K562 (cell line): ENCODE results near the gene CD82. TPM values are rescaled to one million over a fixed set of nuclear protein-coding genes. Genes with fewer than 3 reads are reported as not detected.

ENCODE experiments used
- ATAC-seq: fragments of 200-7000 bp; cut with Tn5 transposase; 3 replicates; pipeline ENCODE4 v1.9.1; 2020; ENCODE audit warnings: moderate library complexity
- BruUV-seq: library from RNA; stranded (reverse); fragments of 400-500 nt; replicated peaks from 2 replicates; lab custom pipeline; 2021; lab: Mats Ljungman, UMichigan
- CTCF ChIA-PET: fragments of 300-600 bp; formaldehyde crosslinking; extraction: SDS; loops from one replicate; lab custom pipeline; 2021; ENCODE audit warnings: low intra/inter-chr PET ratio; lab: Yijun Ruan, JAX
- POLR2A ChIA-PET: fragments of 300-600, 350-650 bp; sonication (Branson Sonifier 250); formaldehyde crosslinking; extraction: SDS; loops from one replicate; lab custom pipeline; 2021; ENCODE audit warnings: antibody characterized with exemption, inconsistent platforms; lab: Yijun Ruan, JAX
- DNase-seq, 4 experiments: peaks; one replicate each; pipeline versions ENCODE4 v3.0.0 to v3.0.0-alpha.2; 2011 to 2018; ENCODE audit warnings: low spot score in 3 of 4, mixed read lengths in 3 of 4; ENCODE audit errors: extremely low read depth in 1 of 4
- FAIRE-seq: peaks from 2 replicates; lab custom pipeline; 2011; peaks lifted over from hg19 to GRCh38; lab: Jason Lieb, UNC
- H2AFZ ChIP-seq: 2 replicates; pipeline ENCODE4 v1.6.0; 2011; ENCODE audit warnings: low read depth, low read length, control low read depth, inconsistent platforms
- H3K27ac ChIP-seq: fragments of 200-600 bp; 3 replicates; pipeline ENCODE4 v1.8.0; 2011; ENCODE audit warnings: low read depth, mild to moderate bottlenecking, control low read depth, inconsistent platforms, low read length, moderate library complexity, mixed read lengths; ENCODE audit errors: extremely low read depth
- H3K27me3 ChIP-seq, 2 experiments: fragments of 300-600 bp in 1 of 2; 2 replicates in 1 of 2; 3 replicates in 1 of 2; pipeline versions ENCODE4 v1.6.0 to v1.8.0; 2011; ENCODE audit warnings: inconsistent platforms in 2 of 2, low read length in 2 of 2, mild to moderate bottlenecking in 1 of 2, mixed read lengths in 1 of 2, moderate library complexity in 1 of 2; ENCODE audit not compliant: control insufficient read depth in 2 of 2, insufficient read depth in 2 of 2
- H3K36me3 ChIP-seq: fragments of 300-600 bp; 3 replicates; pipeline ENCODE4 v1.8.0; 2011; ENCODE audit warnings: mild to moderate bottlenecking, low read length, inconsistent platforms; ENCODE audit not compliant: control insufficient read depth, insufficient read depth
- H3K4me1 ChIP-seq, 2 experiments: fragments of 200-600 bp in 1 of 2; replicated peaks in 1 of 2; 2 replicates in 1 of 2; 3 replicates in 1 of 2; pipeline versions ENCODE4 v1.5.1 to v1.8.0; 2011; ENCODE audit warnings: inconsistent platforms in 2 of 2, low read length in 2 of 2, mild to moderate bottlenecking in 1 of 2, mixed read lengths in 1 of 2, moderate library complexity in 1 of 2; ENCODE audit not compliant: control insufficient read depth in 2 of 2, insufficient read depth in 2 of 2
- H3K4me2 ChIP-seq: 2 replicates; pipeline ENCODE4 v1.6.1; 2011; ENCODE audit warnings: low read length, control low read depth, inconsistent platforms, mixed read lengths; ENCODE audit not compliant: insufficient read depth
- H3K4me3 ChIP-seq: fragments of 200-600 bp; sonication (generic), shearing (Covaris generic); 2 replicates; pipeline ENCODE4 v1.5.1; 2016; ENCODE audit warnings: control low read depth, inconsistent platforms
- H3K79me2 ChIP-seq: fragments of 200-600 bp; 3 replicates; pipeline ENCODE4 v1.8.0; 2011; ENCODE audit warnings: low read length, inconsistent platforms; ENCODE audit not compliant: control insufficient read depth, insufficient read depth
- H3K9ac ChIP-seq, 2 experiments: 2 replicates each; pipeline versions ENCODE4 v1.6.0 to v1.6.1; 2011; ENCODE audit warnings: low read depth in 2 of 2, low read length in 2 of 2, control low read depth in 1 of 2, inconsistent platforms in 1 of 2, mild to moderate bottlenecking in 1 of 2, mixed read lengths in 1 of 2; ENCODE audit not compliant: insufficient read depth in 1 of 2
- H3K9me1 ChIP-seq: one replicate; pipeline ENCODE4 v1.6.0; 2011; ENCODE audit warnings: inconsistent platforms, mild to moderate bottlenecking, low read length, moderate library complexity; ENCODE audit not compliant: control insufficient read depth, insufficient read depth
- H3K9me3 ChIP-seq: replicated peaks from 2 replicates; pipeline ENCODE4 v1.5.1; 2011; ENCODE audit warnings: low read depth, low read length, inconsistent platforms; ENCODE audit not compliant: control insufficient read depth, insufficient read depth
- H4K20me1 ChIP-seq: replicated peaks from 2 replicates; pipeline ENCODE4 v1.6.1; 2011; ENCODE audit warnings: low read length, inconsistent platforms, mixed read lengths; ENCODE audit not compliant: control insufficient read depth, insufficient read depth
- CCNT2 ChIP-seq: IDR thresholded peaks from 2 replicates; pipeline ENCODE4 v1.6.1; 2011; ENCODE audit warnings: borderline replicate concordance, low read depth, mild to moderate bottlenecking, moderate library complexity, mixed read lengths, low read length; ENCODE audit not compliant: insufficient read length; ENCODE audit errors: extremely low read depth
- DPF2 ChIP-seq: fragments of 450-650 bp; IDR thresholded peaks from 2 replicates; pipeline ENCODE4 v1.6.1; 2016
- IRF2 ChIP-seq: sonication (generic); formaldehyde crosslinking; IDR thresholded peaks from 2 replicates; pipeline ENCODE4 v1.8.1; 2022; ENCODE audit warnings: mild to moderate bottlenecking, missing genetic modification reagents
- NR2C2 ChIP-seq, 2 experiments: fragments of 200-800 bp in 1 of 2; sonication (Bioruptor generic) in 1 of 2; sonication (generic) in 1 of 2; formaldehyde crosslinking in 1 of 2; IDR thresholded peaks; 2 replicates each; pipeline versions ENCODE4 v1.6.1 to v1.8.0; 2016 to 2022; ENCODE audit warnings: mild to moderate bottlenecking in 1 of 2, missing compliant biosample characterization in 1 of 2, missing genetic modification characterization in 1 of 2, missing genetic modification reagents in 1 of 2
- POU5F1 ChIP-seq: fragments of 150-350 bp; IDR thresholded peaks from 2 replicates; pipeline ENCODE4 v1.6.1; 2014; ENCODE audit warnings: borderline replicate concordance, low read length, low read depth, mild to moderate bottlenecking; ENCODE audit not compliant: partially characterized antibody
- WGBS: fragments of 100-300 bp; shearing (Covaris generic); methylation state at CpG from one replicate; pipeline ENCODE4 v1.1.6; 2016; ENCODE audit warnings: low coverage, mixed read lengths; ENCODE audit not compliant: insufficient coverage; ENCODE audit errors: missing lambda C conversion rate; 5-methylcytosine and 5-hydroxymethylcytosine counted together
- in situ Hi-C: fragments of 300-500 bp; cut with MboI; formaldehyde crosslinking; loops from 4 replicates; pipeline ENCODE4 v1.15.0; 2018; ENCODE audit warnings: inconsistent platforms, mixed read lengths
- intact Hi-C: fragments of 100-400 bp; cut with micrococcal nuclease; formaldehyde crosslinking; loops from 2 replicates; pipeline ENCODE4 v1.14.2; 2022
- polyA plus RNA-seq, 8 experiments: library from polyadenylated mRNA; depleted of rRNA in 4 of 8; stranded (reverse) in 5 of 8; unstranded in 3 of 8; fragments of >200 nt; fragmentation: Nextera tagmentation in 2 of 8; fragmentation: Illumina TruSeq in 1 of 8; extraction: Ambion mirVana in 2 of 8; extraction: Trizol in 1 of 8; gene quantifications; 2 replicates each; pipeline versions ENCODE4 v1.2.1 to v1.2.3, GENCODE V29; 2011 to 2014; ENCODE audit warnings: inconsistent platforms in 1 of 8, missing spikeins in 1 of 8
- total RNA-seq, 7 experiments: library from RNA; depleted of rRNA in 6 of 7; stranded (reverse); fragments of >200 nt in 6 of 7; fragmentation: Illumina TruSeq in 2 of 7; extraction: Trizol in 2 of 7; gene quantifications; 2 replicates each; pipeline versions ENCODE4 v1.2.1 to v1.2.3, GENCODE V29; 2011 to 2021; ENCODE audit warnings: low replicate concordance in 1 of 7

The CD82 gene
- total and polyA plus RNA-seq, 9 of the 15 experiments (the other 6 are each of a cell fraction or from before 2014, with no cell fraction given), result 0.27 to 9.4 (median 3.0) TPM

DNA sequence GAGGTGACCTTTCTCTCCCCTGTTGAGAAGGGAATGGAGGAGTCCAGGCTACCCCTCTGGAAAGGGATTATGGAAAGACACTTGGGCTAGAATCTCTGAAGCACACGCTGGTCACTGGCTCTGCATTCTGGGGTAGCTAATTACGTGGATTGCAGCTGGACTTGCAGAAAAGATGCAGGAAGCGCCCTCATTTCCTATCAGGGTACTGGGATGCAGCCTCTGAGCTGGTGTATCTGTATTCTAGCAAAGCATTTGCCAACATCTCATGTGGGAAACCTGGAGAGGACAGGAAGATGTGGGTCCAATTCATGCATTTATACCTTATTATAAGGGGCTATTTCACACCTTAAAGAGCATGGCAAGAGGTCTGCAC lies 44.3 kb downstream of the CD82 start:
- Histone ChIP-seq H3K79me2 (no peaks in the 10 kb centered on the region), H3K27ac (no peak overlapping the region), H3K4me3 (no peak overlapping the region), H3K9me3 (no peaks in the 10 kb centered on the region), H3K9me1 (no peaks in the 10 kb centered on the region), H4K20me1 (no peaks in the 10 kb centered on the region), H3K36me3 (no peaks in the 10 kb centered on the region), H3K4me2 (no peak overlapping the region), H3K27me3 (no peaks in the 10 kb centered on the region; a peak in 1 of 5 replicates), H2AFZ (no peak overlapping the region), H3K9ac (no peak overlapping the region; a peak in 1 of 4 replicates), H3K4me1 (peaks cover 23 to 30% of the 10 kb centered on the region in 2 experiments; a peak in 4 of 5 replicates)
- ChIA-PET POLR2A (interaction anchor here (0.7 kb wide), 1 partner anchor 49 kb away, joined by 3 read pairs; no protein-coding TSS in a partner anchor), CTCF (no interaction called here)
- 25% methylated on average over 3 of the region's 3 CpGs for WGBS
- no peak for FAIRE-seq
- BruUV-seq, result no TSS peak
- in situ Hi-C loops (loop anchor here (5.0 kb wide), 1 partner anchor 47 kb away; no protein-coding TSS in a partner anchor), intact Hi-C loops (loop anchor here (10.0 kb wide), 1 partner anchor 475 kb away; no protein-coding TSS in a partner anchor)
- ATAC-seq, result no peak
- TF ChIP-seq POU5F1 (no peak), IRF2 (CRISPR knock-in tag) (no peak), CCNT2 (no peak), DPF2 (no peak), NR2C2 (CRISPR knock-in tag; IDR thresholded peaks at IDR 0.05) (no peak), NR2C2 (tag; IDR thresholded peaks at IDR 0.05) (no peak)
- DNase-seq, result no peak
